Tibial artery (tissue), 4 donors: Measurements from ENCODE around the gene RNU7-1.

Source experiments
- DNase-seq, 2 donors: peaks; one replicate each; pipeline ENCODE4 v3.0.0-alpha.2; 2019
- H3K27ac ChIP-seq, 2 donors: fragments of 200-600 bp; sonication (generic) in 1 of 2; 1 replicate in 1 of 2; 2 replicates in 1 of 2; pipeline ENCODE4 v1.5.1; 2018 to 2019; ENCODE audit warnings: mild to moderate bottlenecking in 1 of 2
- H3K27me3 ChIP-seq, 2 donors: fragments of 200-600 bp; sonication (generic) in 1 of 2; one replicate each; pipeline versions ENCODE4 v1.5.1 to v1.6.0; 2016 to 2019
- H3K36me3 ChIP-seq, 3 donors: fragments of 200-600 bp; sonication (generic) in 2 of 3; one replicate each; pipeline ENCODE4 v1.5.1; 2016 to 2019; ENCODE audit warnings: mild to moderate bottlenecking in 2 of 3
- H3K4me1 ChIP-seq, 4 donors: fragments of 200-600 bp; sonication (generic) in 2 of 4; 1 replicate in 3 of 4; 2 replicates in 1 of 4; pipeline ENCODE4 v1.5.1; 2016 to 2019
- H3K4me3 ChIP-seq, 2 donors: fragments of 200-600 bp; sonication (generic) in 1 of 2; 1 replicate in 1 of 2; 2 replicates in 1 of 2; pipeline ENCODE4 v1.5.1; 2018 to 2019; ENCODE audit warnings: mild to moderate bottlenecking in 2 of 2
- H3K9me3 ChIP-seq, 3 donors: fragments of 200-600 bp; sonication (generic) in 1 of 3; one replicate each; pipeline ENCODE4 v1.5.1; 2016 to 2019
- CTCF ChIP-seq, 2 experiments: fragments of 200-600 bp in 1 of 2; fragments of 450-650 bp in 1 of 2; IDR thresholded peaks; one replicate each; pipeline ENCODE4 v1.5.1; 2017 to 2019; ENCODE audit warnings: antibody characterized with exemption in 2 of 2, mild to moderate bottlenecking in 1 of 2, moderate library complexity in 1 of 2
- intact Hi-C: fragments of 100-400 bp; cut with DNase I; formaldehyde crosslinking; loops from one replicate; pipeline ENCODE4 v1.15.0; 2023; ENCODE audit warnings: low total_unique reads

Gene RNU7-1

GRCh38 chr12:6978611-6979011 lies 35.0 kb downstream of the RNU7-1 start:
- TF ChIP-seq CTCF (IDR thresholded peaks at IDR 0.05), result no peak
- Histone ChIP-seq H3K4me1 (no peaks in the 10 kb centered on the region), H3K27ac (no peak overlapping the region), H3K9me3 (no peaks in the 10 kb centered on the region), H3K27me3 (no peaks in the 10 kb centered on the region), H3K36me3 (peaks cover 68 to 97% (median 96%) of the 10 kb centered on the region in 3 donors), H3K4me3 (no peak overlapping the region)
- intact Hi-C loops, result no loop called here
- peak in 1 of 2 donors; percentile 34 for DNase-seq

- Histone ChIP-seq H3K9me3 (no peaks in the 10 kb centered on the region), H3K27me3 (no peaks in the 10 kb centered on the region), H3K4me3 (no peak overlapping the region), H3K36me3 (peaks cover 66 to 93% (median 92%) of the 10 kb centered on the region in 3 donors), H3K4me1 (no peaks in the 10 kb centered on the region), H3K27ac (no peak overlapping the region)
- intact Hi-C loops, result no loop called here
- no peak for TF ChIP-seq CTCF (IDR thresholded peaks at IDR 0.05)
- no peak for DNase-seq
These were observed 35.4 kb downstream of the RNU7-1 start for GRCh38 chr12:6979021-6979420.

- intact Hi-C loops, result no loop called here
- Histone ChIP-seq H3K4me1 (no peaks in the 10 kb centered on the region), H3K27me3 (no peaks in the 10 kb centered on the region), H3K4me3 (no peak overlapping the region), H3K36me3 (peaks cover 62 to 90% (median 88%) of the 10 kb centered on the region in 3 donors), H3K9me3 (no peaks in the 10 kb centered on the region), H3K27ac (no peak overlapping the region)
- no peak for DNase-seq
- TF ChIP-seq CTCF (IDR thresholded peaks at IDR 0.05), result no peak
These were observed 35.8 kb downstream of the RNU7-1 start for GRCh38 chr12:6979453-6979852.

- TF ChIP-seq CTCF (IDR thresholded peaks at IDR 0.05), result no peak
- no peak overlapping the region for H3K27ac ChIP-seq
- H3K9me3 ChIP-seq, result no peaks in the 10 kb centered on the region
- no peaks in the 10 kb centered on the region for H3K4me1 ChIP-seq
- no peak overlapping the region for H3K4me3 ChIP-seq
- DNase-seq, result no peak
- H3K36me3 ChIP-seq, result peaks cover 56 to 88% (median 82%) of the 10 kb centered on the region in 3 donors
- H3K27me3 ChIP-seq, result no peaks in the 10 kb centered on the region
- intact Hi-C loops, result no loop called here
These were observed 36.5 kb downstream of the RNU7-1 start for GRCh38 chr12:6980075-6980474.

DNA sequence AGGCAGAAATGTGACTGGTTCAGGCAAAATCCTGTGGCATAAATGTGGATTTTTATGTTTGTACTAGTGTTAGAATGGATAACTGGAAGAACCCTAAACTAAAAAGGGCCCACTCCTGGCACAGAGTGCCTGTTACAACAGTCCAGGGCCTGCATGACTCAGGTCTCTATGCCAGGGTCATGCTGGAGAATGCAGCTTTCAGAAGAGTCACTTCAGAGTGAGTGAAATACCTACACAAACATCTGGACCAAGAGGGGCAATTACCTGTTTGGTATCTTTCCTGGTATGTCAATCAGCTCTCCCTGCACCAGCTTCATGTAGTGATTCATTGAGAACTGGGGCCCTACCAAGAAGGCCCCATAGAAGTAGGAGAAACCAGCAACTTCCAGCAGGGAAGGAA lies 37.1 kb downstream of the RNU7-1 start:
- no peak overlapping the region for H3K27ac ChIP-seq
- H3K4me3 ChIP-seq, result no peak overlapping the region
- no peak for DNase-seq
- H3K4me1 ChIP-seq, result no peaks in the 10 kb centered on the region
- intact Hi-C loops, result no loop called here
- no peaks in the 10 kb centered on the region for H3K9me3 ChIP-seq
- peaks cover 51 to 87% (median 75%) of the 10 kb centered on the region in 3 donors for H3K36me3 ChIP-seq
- no peak for TF ChIP-seq CTCF (IDR thresholded peaks at IDR 0.05)
- H3K27me3 ChIP-seq, result no peaks in the 10 kb centered on the region
